WTC11 (cell line): Measurements from ENCODE around the gene HTT-AS. TPM values are rescaled to one million over a fixed set of nuclear protein-coding genes. Genes with fewer than 3 reads are reported as not detected.

Experiments
- CBFB ChIP-seq: sonication (generic); formaldehyde crosslinking; IDR thresholded peaks from 2 replicates; pipeline ENCODE4 v1.8.1; 2022; ENCODE audit warnings: mild to moderate bottlenecking, low read depth, missing genetic modification reagents
- FOXJ3 ChIP-seq: sonication (generic); formaldehyde crosslinking; IDR thresholded peaks from 2 replicates; pipeline ENCODE4 v1.9.0; 2021; ENCODE audit warnings: missing genetic modification reagents, mild to moderate bottlenecking, borderline replicate concordance
- total RNA-seq: library from RNA; stranded (reverse); gene quantifications from 3 replicates; pipeline ENCODE4 v1.2.3, GENCODE V29; 2021

Gene HTT-AS
- total RNA-seq, 1 experiment from 2014 or later, result not detected

GRCh38 chr4:3013839-3014350 is 60.4 kb downstream of the HTT-AS start (continued):
- no peak for TF ChIP-seq FOXJ3
- TF ChIP-seq CBFB, result no peak

Other genes starting within 250 kb of the HTT-AS start
- gene ADD1, start 230.7 kb downstream of the HTT-AS start, total RNA-seq, result 164 to 178 TPM (median 167 TPM) in 3 replicates
- gene NOP14, start 111.1 kb downstream of the HTT-AS start, total RNA-seq, result 33.9 to 39.1 TPM (median 35.7 TPM) in 3 replicates
- 1.4 to 3.5 TPM (median 1.6 TPM) in 3 replicates for gene GRK4, start 111.0 kb downstream of the HTT-AS start, total RNA-seq
- gene HTT, start 143 bp upstream of the HTT-AS start, total RNA-seq, result 64.1 to 85.4 TPM (median 71.4 TPM) in 3 replicates
- 0.98 to 1.1 TPM (median 0.99 TPM) in 3 replicates for gene MSANTD1, start 174.6 kb upstream of the HTT-AS start, total RNA-seq
- 21.0 to 24.7 TPM (median 24.2 TPM) in 3 replicates for gene RGS12, start 218.5 kb upstream of the HTT-AS start, total RNA-seq